ENCODE data around the gene TRABD. TPM values are rescaled to one million over a fixed set of nuclear protein-coding genes. Genes with fewer than 3 reads are reported as not detected.

TRABD gene
- total RNA-seq = 29.2 and 35.3 TPM in 2 replicates

GRCh38 chr22:50185375-50186087 is at the start of gene TRABD:
TRABD (plus strand) TSS chr22:50185913; CDS start chr22:50193061, 7,148 bp downstream.

GRCh38 chr22:50170453-50171318 is 15.0 kb upstream of the TRABD start, which contains the start of gene PANX2:
PANX2 (plus strand) TSS chr22:50170731; CDS start chr22:50170731, 0 bp downstream.

DNA sequence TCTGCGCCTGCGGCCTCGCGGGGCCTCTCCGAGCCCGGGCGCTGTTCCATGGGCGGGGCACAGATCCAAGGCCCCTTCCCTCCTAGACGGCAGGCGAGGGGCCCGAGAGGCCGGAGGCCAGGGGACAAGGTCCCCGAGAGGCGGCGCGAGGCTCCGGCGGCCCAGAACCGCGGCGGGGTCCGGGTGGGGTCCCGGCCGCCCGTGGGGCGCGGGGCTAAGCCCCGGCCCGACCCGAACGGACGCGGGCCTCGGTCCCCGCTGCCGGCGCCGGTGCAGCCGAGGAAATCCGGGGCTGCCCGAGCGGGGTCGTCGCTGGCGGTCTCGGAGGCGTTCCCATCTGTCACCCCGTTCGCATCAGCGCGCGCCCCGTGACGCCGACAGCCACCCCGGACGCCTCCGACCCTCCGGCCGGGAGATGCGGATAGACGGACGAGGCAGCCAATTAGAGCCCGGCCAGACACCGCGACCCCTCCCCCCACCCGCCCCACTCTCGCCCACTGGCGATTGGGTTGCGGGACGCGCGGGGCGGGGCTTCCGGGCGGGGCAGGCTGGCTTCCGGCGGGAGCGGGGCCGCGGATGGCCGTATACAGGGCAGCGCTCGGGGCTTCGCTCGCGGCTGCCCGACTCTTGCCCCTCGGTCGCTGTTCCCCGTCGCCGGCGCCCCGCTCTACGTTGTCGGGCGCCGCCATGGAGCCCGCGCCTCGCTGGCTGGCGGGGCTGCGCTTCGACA is 14.9 kb downstream of the TRABD start, which contains the start of gene SELENOO:
Gene SELENOO, plus strand, starts transcription at position 551 of the 730 bp plus-strand sequence. Its CDS starts 26 bp downstream, at position 577.

GRCh38 chr22:50244420-50245213 is 58.9 kb downstream of the TRABD start, which contains the start of gene TUBGCP6:
TUBGCP6 (minus strand) TSS chr22:50245023; CDS start chr22:50244459, 564 bp downstream.

Other genes starting within 250 kb of the TRABD start
- gene PIM3, start 225.1 kb upstream of the TRABD start, total RNA-seq = 199 TPM in 2 replicates
- under 0.01 and 0.33 TPM in 2 replicates for gene IL17REL, start 173.1 kb upstream of the TRABD start, total RNA-seq
- gene TTLL8, start 127.6 kb upstream of the TRABD start, total RNA-seq = not detected in 2 replicates
- not detected in 2 replicates for gene MLC1, start 100.5 kb upstream of the TRABD start, total RNA-seq
- 28.6 and 46.7 TPM in 2 replicates for gene MOV10L1, start 95.9 kb upstream of the TRABD start, total RNA-seq
- 0.67 and 1.6 TPM in 2 replicates for gene PANX2, start 15.2 kb upstream of the TRABD start, total RNA-seq
- 15.9 and 24.8 TPM in 2 replicates for gene SELENOO, start 15.1 kb downstream of the TRABD start, total RNA-seq
- 29.1 and 31.0 TPM in 2 replicates for gene TUBGCP6, start 59.1 kb downstream of the TRABD start, total RNA-seq
- 24.7 and 24.8 TPM in 2 replicates for gene HDAC10, start 65.4 kb downstream of the TRABD start, total RNA-seq
- gene MAPK12, start 75.8 kb downstream of the TRABD start, total RNA-seq = 73.3 and 79.7 TPM in 2 replicates
- gene MAPK11, start 84.5 kb downstream of the TRABD start, total RNA-seq = 25.5 and 38.5 TPM in 2 replicates
- gene PLXNB2, start 121.7 kb downstream of the TRABD start, total RNA-seq = 92.4 and 113 TPM in 2 replicates
- gene DENND6B, start 141.1 kb downstream of the TRABD start, total RNA-seq = 2.1 and 4.2 TPM in 2 replicates
- 59.3 and 77.4 TPM in 2 replicates for gene PPP6R2, start 157.4 kb downstream of the TRABD start, total RNA-seq